PC-3 (cell line): ENCODE data around the gene FUT2.

Source experiments
- CTCF ChIP-seq: fragments of 300-600 bp; sonication (generic); conservative IDR thresholded peaks from 2 replicates; pipeline ENCODE4 v1.5.1; 2017; ENCODE audit warnings: antibody characterized with exemption, low read depth, mild to moderate bottlenecking, low read length
- EZH2phosphoT487 ChIP-seq: fragments of 300-600 bp; sonication (generic); IDR thresholded peaks from 2 replicates; pipeline ENCODE4 v1.6.1; 2018; ENCODE audit warnings: mild to moderate bottlenecking, antibody characterized with exemption, low read length, borderline replicate concordance

GRCh38 chr19:48755084-48755641, 59.4 kb downstream of the FUT2 start, which contains the start of gene FGF21:
- no peak for TF ChIP-seq CTCF
- no peak for TF ChIP-seq EZH2phosphoT487
